Omental fat pad (tissue), 4 donors: ENCODE data around the gene MANF. TPM values are rescaled to one million over a fixed set of nuclear protein-coding genes. Genes with fewer than 3 reads are reported as not detected.
"Not testable (repeated sequence)": the region's sequence is repeated elsewhere in the genome, so short reads cannot be mapped to it uniquely, and the experiment has no call there.

Experiments
- ATAC-seq: fragments of 150-250 bp; one replicate; pipeline ENCODE4 v1.9.1; 2016; ENCODE audit warnings: mild to moderate bottlenecking, moderate library complexity; ENCODE audit not compliant: low FRiP score
- DNase-seq: peaks from one replicate; pipeline ENCODE4 v3.0.0-alpha.2; 2019; ENCODE audit warnings: low spot score
- CTCF ChIP-seq, 3 donors: fragments of 450-650 bp; IDR thresholded peaks; one replicate each; pipeline ENCODE4 v1.5.1; 2016 to 2017; ENCODE audit warnings: antibody characterized with exemption in 3 of 3, mild to moderate bottlenecking in 3 of 3, moderate library complexity in 2 of 3
- total RNA-seq, 4 donors: library from RNA; depleted of rRNA; stranded (reverse); fragments of >200 nt; gene quantifications; one replicate each; pipeline ENCODE4 v1.1.0, GENCODE V29; 2016

MANF gene
- total RNA-seq, 4 donors from 2014 or later = 27.0 to 54.7 (median 39.4) TPM

- ATAC-seq = peak; percentile 45
- no peak for DNase-seq
- TF ChIP-seq CTCF (IDR thresholded peaks at IDR 0.05) = no peak
Measured at GRCh38 chr3:51384055-51384725, 901 bp upstream of the MANF start.

- DNase-seq = no peak
Measured at GRCh38 chr3:51385621-51386091, 565 bp downstream of the MANF start.

GRCh38 chr3:51386159-51386851 lies 1.2 kb downstream of the MANF start:
- no peak for DNase-seq
- no peak for ATAC-seq
- no peak for TF ChIP-seq CTCF (IDR thresholded peaks at IDR 0.05)

More at GRCh38 chr3:51385621-51386091, 565 bp downstream of the MANF start:
- no peak for ATAC-seq
- no peak for TF ChIP-seq CTCF (IDR thresholded peaks at IDR 0.05)

GRCh38 chr3:51386852-51387229 lies 1.8 kb downstream of the MANF start:
- DNase-seq (no peak), ATAC-seq (no peak)
- no peak for TF ChIP-seq CTCF (IDR thresholded peaks at IDR 0.05)

- not testable (repeated sequence) for DNase-seq, ATAC-seq
Measured at GRCh38 chr3:51387281-51387680, 2.2 kb downstream of the MANF start.

GRCh38 chr3:51388286-51389029 lies 3.4 kb downstream of the MANF start:
- DNase-seq (no peak), ATAC-seq (no peak)
- no peak for TF ChIP-seq CTCF (IDR thresholded peaks at IDR 0.05)

- DNase-seq (no peak), ATAC-seq (no peak)
- TF ChIP-seq CTCF (IDR thresholded peaks at IDR 0.05) = no peak
Measured at GRCh38 chr3:51389423-51390183, 4.5 kb downstream of the MANF start.
